MCF 10A (cell line): ENCODE results near the gene LPIN1. TPM values are rescaled to one million over a fixed set of nuclear protein-coding genes. Genes with fewer than 3 reads are reported as not detected.

Source experiments
- BruUV-seq: library from RNA; stranded (reverse); fragments of 400-500 nt; replicated peaks from 2 replicates; lab custom pipeline; 2021; lab: Mats Ljungman, UMichigan
- CTCF ChIA-PET: fragments of 300-600 bp; sonication (Branson Sonifier 250); formaldehyde crosslinking; extraction: SDS; loops from one replicate; lab custom pipeline; 2021; ENCODE audit warnings: antibody characterized with exemption, inconsistent platforms; lab: Yijun Ruan, JAX
- POLR2A ChIA-PET: fragments of 300-600, 350-650 bp; sonication (Branson Sonifier 250); formaldehyde crosslinking; extraction: SDS; loops from one replicate; lab custom pipeline; 2020; ENCODE audit warnings: antibody characterized with exemption, inconsistent platforms; lab: Yijun Ruan, JAX
- DNase-seq: peaks from one replicate; pipeline ENCODE4 v3.0.0-alpha.2; 2018; ENCODE audit not compliant: unreplicated experiment
- H3K27ac Mint-ChIP-seq: one replicate; pipeline ENCODE4 v1.8.0; 2022; ENCODE audit warnings: mild to moderate bottlenecking, low read depth, mixed read lengths; ENCODE audit not compliant: unreplicated experiment
- H3K27me3 Mint-ChIP-seq: one replicate; pipeline ENCODE4 v1.8.0; 2022; ENCODE audit warnings: mixed read lengths; ENCODE audit not compliant: insufficient read depth, unreplicated experiment
- H3K36me3 Mint-ChIP-seq: one replicate; pipeline ENCODE4 v1.8.0; 2022; ENCODE audit warnings: mild to moderate bottlenecking, moderate library complexity, mixed read lengths; ENCODE audit not compliant: insufficient read depth, unreplicated experiment
- H3K4me1 Mint-ChIP-seq: one replicate; pipeline ENCODE4 v1.8.0; 2022; ENCODE audit warnings: mixed read lengths; ENCODE audit not compliant: insufficient read depth, unreplicated experiment
- H3K4me3 Mint-ChIP-seq: one replicate; pipeline ENCODE4 v1.8.0; 2022; ENCODE audit warnings: mild to moderate bottlenecking, moderate library complexity, mixed read lengths; ENCODE audit not compliant: unreplicated experiment
- H3K9me3 Mint-ChIP-seq: one replicate; pipeline ENCODE4 v1.8.0; 2022; ENCODE audit warnings: mixed read lengths; ENCODE audit not compliant: unreplicated experiment
- intact Hi-C: fragments of 100-400 bp; cut with micrococcal nuclease; formaldehyde crosslinking; loops from 2 replicates; pipeline ENCODE4 v1.14.1; 2022
- total RNA-seq: library from RNA; stranded (reverse); gene quantifications from 2 replicates; pipeline ENCODE4 v1.2.3, GENCODE V29; 2022
- TF ChIP-seq, protein P1 (sequence below): fragments of 200-600 bp; IDR thresholded peaks from one replicate; pipeline ENCODE4 v1.8.0; 2022; ENCODE audit warnings: antibody characterized with exemption, mild to moderate bottlenecking; ENCODE audit not compliant: unreplicated experiment

Gene LPIN1
- total RNA-seq, 1 experiment from 2014 or later: 65.7 TPM

DNA sequence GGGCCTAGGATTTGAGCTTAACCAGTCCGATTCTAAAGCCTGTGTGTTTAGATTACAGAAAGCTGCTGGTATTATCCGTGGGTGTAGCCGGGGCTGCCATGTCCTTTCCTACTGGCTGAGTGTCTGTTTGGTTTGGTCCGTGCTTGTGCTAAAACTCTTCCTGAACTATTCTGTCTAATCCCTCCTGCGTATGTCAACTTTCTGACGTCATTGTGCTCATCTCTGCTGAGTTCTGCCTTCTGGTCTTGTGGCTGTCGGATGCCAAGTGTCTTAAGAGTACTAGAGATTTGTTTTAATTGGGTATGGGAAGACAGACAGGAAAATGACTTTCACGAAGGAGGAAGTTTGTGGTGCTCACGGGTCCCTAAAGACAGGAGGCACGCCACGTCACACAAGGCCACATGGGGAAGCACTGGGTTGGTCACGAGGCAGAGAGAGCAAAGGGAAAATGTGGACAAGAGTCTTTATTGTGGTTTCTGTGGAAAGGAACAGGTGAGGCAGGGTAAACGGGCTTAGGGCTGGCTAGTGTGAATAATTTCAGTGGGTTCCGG is 44.6 kb upstream of the LPIN1 start:
- TF ChIP-seq, protein P1, sequence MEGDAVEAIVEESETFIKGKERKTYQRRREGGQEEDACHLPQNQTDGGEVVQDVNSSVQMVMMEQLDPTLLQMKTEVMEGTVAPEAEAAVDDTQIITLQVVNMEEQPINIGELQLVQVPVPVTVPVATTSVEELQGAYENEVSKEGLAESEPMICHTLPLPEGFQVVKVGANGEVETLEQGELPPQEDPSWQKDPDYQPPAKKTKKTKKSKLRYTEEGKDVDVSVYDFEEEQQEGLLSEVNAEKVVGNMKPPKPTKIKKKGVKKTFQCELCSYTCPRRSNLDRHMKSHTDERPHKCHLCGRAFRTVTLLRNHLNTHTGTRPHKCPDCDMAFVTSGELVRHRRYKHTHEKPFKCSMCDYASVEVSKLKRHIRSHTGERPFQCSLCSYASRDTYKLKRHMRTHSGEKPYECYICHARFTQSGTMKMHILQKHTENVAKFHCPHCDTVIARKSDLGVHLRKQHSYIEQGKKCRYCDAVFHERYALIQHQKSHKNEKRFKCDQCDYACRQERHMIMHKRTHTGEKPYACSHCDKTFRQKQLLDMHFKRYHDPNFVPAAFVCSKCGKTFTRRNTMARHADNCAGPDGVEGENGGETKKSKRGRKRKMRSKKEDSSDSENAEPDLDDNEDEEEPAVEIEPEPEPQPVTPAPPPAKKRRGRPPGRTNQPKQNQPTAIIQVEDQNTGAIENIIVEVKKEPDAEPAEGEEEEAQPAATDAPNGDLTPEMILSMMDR: no peak
- no peak overlapping the region for H3K4me3 Mint-ChIP-seq
- intact Hi-C loops: no loop called here
- no peak for DNase-seq
- H3K4me1 Mint-ChIP-seq: peaks cover 11% of the 10 kb centered on the region
- CTCF ChIA-PET: interaction anchor here (1.4 kb wide), 1 partner anchor 9 kb away, joined by 4 read pairs; no protein-coding TSS in a partner anchor
- H3K36me3 Mint-ChIP-seq: peaks cover 4% of the 10 kb centered on the region
- H3K27me3 Mint-ChIP-seq: no peaks in the 10 kb centered on the region
- POLR2A ChIA-PET: no interaction called here
- peaks cover 14% of the 10 kb centered on the region for H3K9me3 Mint-ChIP-seq
- no peak overlapping the region for H3K27ac Mint-ChIP-seq
- no TSS peak for BruUV-seq

DNA sequence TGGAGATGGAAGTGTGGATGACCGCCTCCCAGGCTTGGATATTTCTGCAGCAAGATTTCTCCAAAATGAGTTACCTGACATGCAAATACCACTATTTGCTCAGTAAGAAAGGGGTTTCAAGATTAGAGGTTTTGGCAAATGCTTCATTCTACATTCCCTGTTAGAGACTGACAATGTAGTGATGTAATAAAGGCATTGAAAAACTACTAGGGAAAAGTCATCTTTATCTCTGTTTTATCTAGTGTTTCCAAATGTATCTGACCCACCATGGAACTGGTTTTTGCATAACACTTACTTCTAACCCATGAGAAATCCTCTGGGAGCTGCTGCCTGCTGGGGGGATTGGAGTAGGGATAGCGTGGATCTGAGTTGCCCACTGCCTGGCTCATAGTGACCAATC is 43.5 kb upstream of the LPIN1 start:
- Mint-ChIP-seq H3K4me1 (no peaks in the 10 kb centered on the region), H3K27me3 (no peaks in the 10 kb centered on the region), H3K4me3 (no peak overlapping the region), H3K36me3 (peaks cover 4% of the 10 kb centered on the region), H3K27ac (no peak overlapping the region), H3K9me3 (peaks cover 14% of the 10 kb centered on the region)
- ChIA-PET CTCF (interaction anchor here (1.4 kb wide), 1 partner anchor 10 kb away, joined by 3 read pairs; no protein-coding TSS in a partner anchor), POLR2A (no interaction called here)
- no peak for DNase-seq
- BruUV-seq: no TSS peak
- intact Hi-C loops: no loop called here
- TF ChIP-seq, protein P1: no peak

DNA sequence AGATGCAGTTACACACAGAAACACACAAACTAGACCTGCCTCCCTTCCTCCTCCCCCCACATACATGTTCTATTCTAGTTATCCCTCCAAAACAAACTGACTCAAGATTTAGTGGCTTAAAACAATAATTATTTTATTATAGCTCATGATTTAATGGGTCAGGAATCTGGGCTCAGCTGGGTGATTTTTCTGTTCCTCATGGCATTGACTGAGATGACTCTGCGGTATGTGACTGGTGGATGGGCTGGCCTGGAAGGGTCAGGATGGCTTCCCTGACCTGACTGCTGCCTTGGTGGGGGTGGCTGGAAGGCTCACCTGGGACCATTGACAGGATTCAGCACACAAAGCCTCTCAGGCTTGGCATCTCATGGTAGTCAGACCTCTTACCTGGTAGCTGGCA is 42.7 kb upstream of the LPIN1 start:
- ChIA-PET CTCF (interaction anchor here (1.4 kb wide), 1 partner anchor 11 kb away, joined by 3 read pairs; no protein-coding TSS in a partner anchor), POLR2A (interaction anchor here (0.7 kb wide), 1 partner anchor 44 kb away, joined by 3 read pairs; no protein-coding TSS in a partner anchor)
- H3K27ac Mint-ChIP-seq: no peak overlapping the region
- no peaks in the 10 kb centered on the region for H3K4me1 Mint-ChIP-seq
- H3K9me3 Mint-ChIP-seq: peaks cover 14% of the 10 kb centered on the region
- peaks cover 4% of the 10 kb centered on the region for H3K36me3 Mint-ChIP-seq
- TF ChIP-seq, protein P1: no peak
- DNase-seq: no peak
- H3K27me3 Mint-ChIP-seq: no peaks in the 10 kb centered on the region
- no TSS peak for BruUV-seq
- intact Hi-C loops: no loop called here
- H3K4me3 Mint-ChIP-seq: no peak overlapping the region

DNA sequence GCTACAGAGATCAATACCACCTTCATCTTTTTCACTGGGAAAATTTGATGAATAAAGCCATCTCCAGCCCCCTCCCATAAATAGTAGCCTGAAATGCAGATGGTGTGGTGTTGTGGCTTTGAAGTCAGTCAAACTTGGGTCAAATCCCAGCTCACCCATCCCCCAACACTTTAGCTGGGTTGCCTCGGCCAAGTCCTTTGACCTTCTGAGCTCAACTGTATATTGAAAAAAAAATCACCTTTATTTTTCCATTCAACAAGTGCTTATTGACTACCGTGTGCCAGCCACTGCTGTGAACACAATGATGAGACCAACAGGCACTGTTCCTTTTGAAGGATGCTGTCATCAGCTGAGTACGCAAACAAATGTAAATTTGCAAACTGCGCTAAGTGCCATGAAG is 41.4 kb upstream of the LPIN1 start:
- intact Hi-C loops: no loop called here
- peaks cover 4% of the 10 kb centered on the region for H3K36me3 Mint-ChIP-seq
- DNase-seq: no peak
- H3K4me1 Mint-ChIP-seq: peaks cover 4% of the 10 kb centered on the region
- ChIA-PET POLR2A (interaction anchor here (0.7 kb wide), 1 partner anchor 550 kb away, joined by 3 read pairs; the partner anchor contains the start of gene SLC66A3), CTCF (interaction anchor here (0.6 to 1.6 kb wide), 6 partner anchors 12 to 74 kb away, joined by 4 to 8 read pairs (median 4); no protein-coding TSS in a partner anchor)
- H3K27ac Mint-ChIP-seq: no peak overlapping the region
- H3K4me3 Mint-ChIP-seq: no peak overlapping the region
- TF ChIP-seq, protein P1: no peak
- peaks cover 14% of the 10 kb centered on the region for H3K9me3 Mint-ChIP-seq
- no peaks in the 10 kb centered on the region for H3K27me3 Mint-ChIP-seq
- BruUV-seq: no TSS peak
